Effector memory CD4-positive, alpha-beta T cell (primary cell): ENCODE measurements around the gene ARFGAP3.

Experiments used
- DNase-seq, 3 donors: peaks; one replicate each; pipeline ENCODE4 v3.0.0-alpha.2; 2020
- H3K27ac ChIP-seq: 2 replicates; pipeline ENCODE4 v1.7.0; 2013; ENCODE audit warnings: mild to moderate bottlenecking, low read length, moderate library complexity; ENCODE audit not compliant: insufficient read depth, poor library complexity, severe bottlenecking
- H3K27me3 ChIP-seq: replicated peaks from 2 replicates; pipeline ENCODE4 v1.7.0; 2013; ENCODE audit warnings: mild to moderate bottlenecking, low read length; ENCODE audit not compliant: insufficient read depth, control insufficient read depth, poor library complexity, severe bottlenecking
- H3K36me3 ChIP-seq: 2 replicates; pipeline ENCODE4 v1.7.0; 2013; ENCODE audit warnings: mild to moderate bottlenecking, low read length, moderate library complexity; ENCODE audit not compliant: control insufficient read depth, insufficient read depth
- H3K4me1 ChIP-seq: 2 replicates; pipeline ENCODE4 v1.7.0; 2013; ENCODE audit warnings: low read length, mild to moderate bottlenecking; ENCODE audit not compliant: control insufficient read depth, insufficient read depth, poor library complexity, severe bottlenecking
- H3K4me3 ChIP-seq: 2 replicates; pipeline ENCODE4 v1.7.0; 2013; ENCODE audit warnings: low read length, low read depth, mild to moderate bottlenecking; ENCODE audit not compliant: insufficient read depth, poor library complexity, severe bottlenecking
- H3K9me3 ChIP-seq: 2 replicates; pipeline ENCODE4 v1.7.0; 2013; ENCODE audit warnings: mild to moderate bottlenecking, low read length, moderate library complexity; ENCODE audit not compliant: control insufficient read depth

ARFGAP3 gene

GRCh38 chr22:42865536-42865935, 8.5 kb upstream of the ARFGAP3 start:
- no peaks in the 10 kb centered on the region for H3K27me3 ChIP-seq
- no peaks in the 10 kb centered on the region for H3K9me3 ChIP-seq
- no peak overlapping the region for H3K27ac ChIP-seq
- H3K36me3 ChIP-seq = peaks cover 5% of the 10 kb centered on the region
- H3K4me1 ChIP-seq = no peaks in the 10 kb centered on the region
- no peak for DNase-seq
- no peak overlapping the region for H3K4me3 ChIP-seq

GRCh38 chr22:42863349-42863961, 6.4 kb upstream of the ARFGAP3 start:
- H3K27me3 ChIP-seq = no peaks in the 10 kb centered on the region
- H3K27ac ChIP-seq = no peak overlapping the region
- H3K4me1 ChIP-seq = no peaks in the 10 kb centered on the region
- DNase-seq = no peak
- no peak overlapping the region for H3K4me3 ChIP-seq
- H3K36me3 ChIP-seq = no peaks in the 10 kb centered on the region
- no peaks in the 10 kb centered on the region for H3K9me3 ChIP-seq

DNA sequence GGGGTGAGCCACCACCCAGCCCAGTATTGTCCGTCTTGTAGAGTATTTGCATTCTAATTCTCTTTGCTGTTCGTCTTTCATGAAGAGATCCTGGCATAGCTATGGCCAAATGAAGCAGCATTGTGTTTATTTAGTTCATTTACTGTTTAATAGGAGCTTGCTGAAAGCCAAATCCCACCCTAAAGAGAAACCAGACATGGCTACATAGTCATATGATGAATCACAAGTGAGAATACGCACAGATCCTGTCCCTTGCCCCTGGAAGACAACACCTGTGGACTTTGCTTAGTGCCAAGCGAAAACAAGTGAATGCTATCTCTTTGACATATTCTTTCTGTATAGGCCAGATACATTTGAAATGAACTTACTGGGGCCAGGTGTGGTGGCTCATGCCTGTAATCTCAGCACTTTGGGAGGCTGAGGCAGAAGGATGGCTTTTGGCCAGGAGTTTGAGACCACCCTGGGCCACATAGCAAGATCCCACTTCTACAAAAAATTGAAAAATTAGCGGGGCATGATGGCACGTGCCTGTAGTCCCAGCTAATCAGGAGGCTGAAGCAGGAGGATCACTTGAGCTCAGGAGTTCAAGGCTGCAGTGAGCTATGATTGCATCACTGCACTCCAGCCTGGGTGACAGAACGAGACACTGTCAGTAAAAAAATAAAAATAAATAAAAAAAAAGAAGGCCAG, 5.1 kb upstream of the ARFGAP3 start:
- no peaks in the 10 kb centered on the region for H3K4me1 ChIP-seq
- H3K27ac ChIP-seq = no peak overlapping the region
- no peaks in the 10 kb centered on the region for H3K36me3 ChIP-seq
- H3K4me3 ChIP-seq = no peak overlapping the region
- H3K27me3 ChIP-seq = no peaks in the 10 kb centered on the region
- DNase-seq = no peak
- H3K9me3 ChIP-seq = no peaks in the 10 kb centered on the region

DNA sequence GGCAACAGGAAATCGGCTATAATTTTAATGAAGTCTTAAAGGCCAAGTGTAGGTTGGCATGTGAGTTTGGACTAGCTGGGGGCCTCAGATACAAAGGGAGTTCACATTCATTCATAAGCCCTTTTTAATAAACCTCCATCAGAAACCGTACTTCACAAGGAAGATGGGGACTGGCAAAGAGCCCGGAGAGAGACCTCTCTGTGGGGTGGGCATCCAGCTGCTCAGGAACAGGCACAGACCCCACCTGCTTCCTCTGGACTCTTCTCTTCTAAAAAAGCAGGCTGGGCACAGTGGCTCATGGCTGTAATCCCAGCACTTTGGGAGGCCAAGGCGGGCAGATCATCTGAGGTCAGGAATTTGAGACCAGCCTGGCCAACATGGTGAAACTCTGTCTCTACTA, 3.9 kb upstream of the ARFGAP3 start:
- Histone ChIP-seq H3K4me1 (peaks cover 2% of the 10 kb centered on the region), H3K4me3 (no peak overlapping the region), H3K27ac (no peak overlapping the region), H3K36me3 (no peaks in the 10 kb centered on the region), H3K9me3 (no peaks in the 10 kb centered on the region), H3K27me3 (no peaks in the 10 kb centered on the region)
- no peak for DNase-seq

- peak overlapping the region; percentile 79 for H3K4me3 ChIP-seq
- no peak overlapping the region for H3K27ac ChIP-seq
- no peak for DNase-seq
- H3K27me3 ChIP-seq = no peaks in the 10 kb centered on the region
- H3K9me3 ChIP-seq = no peaks in the 10 kb centered on the region
- H3K4me1 ChIP-seq = peaks cover 8% of the 10 kb centered on the region
- no peaks in the 10 kb centered on the region for H3K36me3 ChIP-seq
Measured at GRCh38 chr22:42857845-42858481, 890 bp upstream of the ARFGAP3 start.

GRCh38 chr22:42856179-42856864, 751 bp downstream of the ARFGAP3 start:
- DNase-seq = peak; percentile 31 to 45 (median 42)
- H3K36me3 ChIP-seq = no peaks in the 10 kb centered on the region
- no peaks in the 10 kb centered on the region for H3K27me3 ChIP-seq
- H3K4me1 ChIP-seq = peaks cover 8% of the 10 kb centered on the region
- peak overlapping the region; percentile 79 for H3K4me3 ChIP-seq
- peak overlapping the region; percentile 94 for H3K27ac ChIP-seq
- no peaks in the 10 kb centered on the region for H3K9me3 ChIP-seq

- no peaks in the 10 kb centered on the region for H3K27me3 ChIP-seq
- no peaks in the 10 kb centered on the region for H3K36me3 ChIP-seq
- H3K9me3 ChIP-seq = no peaks in the 10 kb centered on the region
- peak overlapping the region; percentile 79 for H3K4me3 ChIP-seq
- H3K27ac ChIP-seq = peak overlapping the region; percentile 94
- peaks cover 8% of the 10 kb centered on the region for H3K4me1 ChIP-seq
- no peak for DNase-seq
Measured at GRCh38 chr22:42855721-42856120, 1.4 kb downstream of the ARFGAP3 start.

DNA sequence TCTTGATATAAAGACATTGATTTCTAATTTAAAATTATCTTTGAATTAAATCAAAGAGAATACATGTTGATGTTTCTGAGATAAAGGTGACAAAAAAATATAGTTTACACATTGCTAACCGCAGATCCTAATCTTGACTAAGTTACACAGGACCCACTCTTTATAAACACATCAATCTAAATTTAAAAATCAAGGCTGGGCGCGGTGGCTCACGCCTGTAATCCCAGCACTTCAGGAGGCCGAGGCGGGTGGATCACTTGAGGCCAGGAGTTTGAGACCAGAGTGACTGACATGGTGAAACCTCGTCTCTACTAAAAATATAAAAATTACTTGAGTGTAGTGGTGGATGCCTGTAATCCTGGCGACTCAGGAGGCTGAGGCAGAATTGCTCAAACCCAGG, 1.9 kb downstream of the ARFGAP3 start:
- Histone ChIP-seq H3K4me1 (peaks cover 8% of the 10 kb centered on the region), H3K36me3 (no peaks in the 10 kb centered on the region), H3K27ac (no peak overlapping the region), H3K9me3 (no peaks in the 10 kb centered on the region), H3K27me3 (no peaks in the 10 kb centered on the region), H3K4me3 (no peak overlapping the region)
- DNase-seq = no peak

DNA sequence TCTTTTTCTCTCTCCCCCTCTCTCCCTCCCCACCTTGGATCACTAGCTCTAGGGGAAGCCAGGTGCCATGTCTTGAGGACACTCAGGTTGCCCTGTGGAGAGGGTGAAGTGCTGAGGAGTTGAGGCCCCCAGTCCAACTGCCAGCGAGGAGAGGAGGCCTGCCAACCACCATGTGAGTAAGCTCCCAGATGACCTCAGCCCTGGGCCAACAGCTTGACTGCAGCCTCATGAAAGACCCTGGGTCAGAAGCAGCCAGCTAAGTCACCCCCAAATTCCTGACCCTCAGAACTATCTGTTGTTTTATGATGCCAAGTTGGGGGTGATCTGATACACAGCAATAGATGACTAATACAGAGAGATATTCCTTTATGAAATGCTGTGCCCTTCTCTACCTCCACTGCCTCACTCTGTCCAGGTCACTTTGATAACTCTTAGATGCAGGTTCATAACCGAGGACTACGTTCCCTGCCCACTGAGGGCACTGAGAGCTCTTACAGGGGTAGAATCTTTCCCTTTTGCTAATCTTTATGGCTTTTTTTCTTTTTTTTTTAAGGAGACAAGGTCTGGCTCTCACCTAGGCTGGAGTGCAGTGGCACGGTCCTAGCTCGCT, 8.0 kb downstream of the ARFGAP3 start:
- Histone ChIP-seq H3K36me3 (peaks cover 16% of the 10 kb centered on the region), H3K9me3 (no peaks in the 10 kb centered on the region), H3K4me3 (no peak overlapping the region), H3K4me1 (no peaks in the 10 kb centered on the region), H3K27ac (no peak overlapping the region), H3K27me3 (no peaks in the 10 kb centered on the region)
- DNase-seq = no peak
